ENCODE results near the gene RPS26.
"Not testable (repeated sequence)": the region's sequence is repeated elsewhere in the genome, so short reads cannot be mapped to it uniquely, and the experiment has no call there.

Gene RPS26

DNA sequence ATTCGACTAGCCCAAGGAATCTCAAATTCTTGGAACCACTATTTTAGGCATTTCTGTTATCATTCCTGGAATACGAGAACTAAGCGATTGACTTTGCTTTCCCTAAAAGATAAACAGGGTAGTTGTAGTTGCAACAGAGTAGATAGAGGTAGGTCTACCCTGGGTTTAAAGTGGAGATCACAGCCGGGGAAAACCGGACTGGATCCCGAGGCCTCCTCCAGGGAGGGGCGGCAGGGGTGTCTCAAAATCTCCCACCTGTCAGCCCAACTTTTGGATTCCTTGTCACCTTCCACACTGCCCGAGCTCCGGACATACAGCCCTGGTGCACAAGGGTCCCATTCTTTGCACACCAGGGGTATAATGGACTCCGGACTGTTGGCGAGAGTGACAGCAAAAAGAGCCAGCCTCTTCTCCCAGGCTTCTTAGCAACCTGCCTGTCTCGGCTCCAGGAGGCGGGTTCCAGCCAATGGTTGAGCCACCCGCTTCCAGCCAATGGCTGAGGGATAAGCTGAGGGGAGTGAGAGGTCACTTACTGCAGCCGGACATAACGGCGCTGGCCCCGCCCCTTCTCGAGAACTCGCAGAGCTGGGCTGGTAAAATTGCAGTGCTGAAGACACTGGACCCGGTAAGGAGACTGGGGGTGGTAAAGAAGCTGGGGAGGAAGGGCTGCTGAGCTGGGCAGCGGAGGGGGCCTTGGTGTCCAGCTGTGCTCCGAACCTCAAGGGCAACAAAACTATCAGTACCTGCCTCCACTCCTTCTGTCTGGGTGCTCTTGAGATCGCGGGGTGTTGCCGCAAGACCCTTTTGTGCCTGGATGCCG is 44.8 kb upstream of the RPS26 start, which contains the start of gene SUOX:
Gene SUOX, plus strand, starts transcription at position 562 of the 820 bp plus-strand sequence. CDS start 4,946 bp downstream, outside the sequence.
- H3K18ac ChIP-seq (ENCODE audit: low read length), result peak within 1 kb of the TSS; percentile 76
- no peak within 1 kb of the TSS for H3K4ac ChIP-seq (ENCODE audit: low read depth, low read length)
- H3K4me3 ChIP-seq (ENCODE audit: low read depth, low read length), result peak within 1 kb of the TSS; percentile 75
- peak within 1 kb of the TSS; percentile 25 for H2BK12ac ChIP-seq (ENCODE audit: low read length)
- peak within 1 kb of the TSS; percentile 65 for H4K91ac ChIP-seq (ENCODE audit: low read depth, low read length)
- peak within 1 kb of the TSS; percentile 9 for H2BK5ac ChIP-seq (ENCODE audit: low read depth, low read length, poor library complexity)
- H3K27ac ChIP-seq (ENCODE audit: low read depth, low read length), result peak within 1 kb of the TSS; percentile 41
- H3K14ac ChIP-seq (ENCODE audit: low read length), result peak within 1 kb of the TSS; percentile 78
- H4K8ac ChIP-seq (ENCODE audit: low read depth, low read length), result peak within 1 kb of the TSS; percentile 87
- peak within 1 kb of the TSS; percentile 59 for H2AK5ac ChIP-seq (ENCODE audit: low read length)
- H2AFZ ChIP-seq (ENCODE audit: insufficient read depth, low read length, poor library complexity), result peak within 1 kb of the TSS; percentile 83
- peaks cover 18 to 28% of the 10 kb centered on the region in 2 experiments for H3K36me3 ChIP-seq (ENCODE audit: control insufficient read depth in 1 of 2, insufficient read depth in 2 of 2, low read length in 2 of 2)
- H3K79me2 ChIP-seq (ENCODE audit: control insufficient read depth, insufficient read depth, low read length, poor library complexity), result peaks cover 4% of the 10 kb centered on the region
- H3K4me2 ChIP-seq (ENCODE audit: low read length), result peak within 1 kb of the TSS; percentile 83
- DNase-seq, result peak; percentile 97 to 98
- H3K9ac ChIP-seq (ENCODE audit: low read length), result peak within 1 kb of the TSS; percentile 75
- H4K12ac ChIP-seq (ENCODE audit: low read depth, low read length), result peak within 1 kb of the TSS; percentile 74
- H3K9me3 ChIP-seq (ENCODE audit: insufficient read depth, low read depth, low read length), result no peaks in the 10 kb centered on the region
- H3K4me1 ChIP-seq (ENCODE audit: control insufficient read depth in 1 of 2, insufficient read depth in 2 of 2, low read length in 2 of 2), result peaks cover 3 to 7% of the 10 kb centered on the region in 2 experiments
- no CpG with 5 or more reads among the region's 27 CpGs for WGBS (ENCODE audit: extremely low coverage, insufficient coverage, insufficient read length)
- H2BK120ac ChIP-seq (ENCODE audit: insufficient read depth, low read length, poor library complexity), result peak within 1 kb of the TSS; percentile 49
- H3K23ac ChIP-seq (ENCODE audit: low read length), result no peak within 1 kb of the TSS
- no peaks in the 10 kb centered on the region for H3K27me3 ChIP-seq (ENCODE audit: insufficient read depth, low read length)
- peaks cover 4% of the 10 kb centered on the region for H3K79me1 ChIP-seq (ENCODE audit: low read length)

DNA sequence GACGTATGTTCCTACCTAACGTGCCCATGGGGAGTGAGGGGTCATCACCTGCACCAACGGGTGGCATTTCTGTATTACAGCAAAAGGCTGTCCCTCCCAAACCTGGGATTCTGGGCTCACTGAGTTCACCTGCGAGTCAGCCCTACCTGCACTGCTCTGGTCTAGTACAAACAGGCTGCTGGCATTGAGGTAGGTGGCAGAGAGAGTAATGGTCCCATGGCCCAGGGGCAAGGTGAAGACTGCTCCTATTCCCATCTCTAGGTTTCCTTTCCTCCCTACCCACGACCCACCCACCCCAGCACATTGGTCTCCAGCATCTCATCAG is 44.2 kb upstream of the RPS26 start:
- Histone ChIP-seq H3K4me3 (ENCODE audit: low read depth, low read length) (peak overlapping the region; percentile 75), H3K79me2 (ENCODE audit: control insufficient read depth, insufficient read depth, low read length, poor library complexity) (peaks cover 4% of the 10 kb centered on the region), H3K79me1 (ENCODE audit: low read length) (peaks cover 4% of the 10 kb centered on the region), H4K8ac (ENCODE audit: low read depth, low read length) (peak overlapping the region; percentile 87), H3K27me3 (ENCODE audit: insufficient read depth, low read length) (no peaks in the 10 kb centered on the region), H3K18ac (ENCODE audit: low read length) (peak overlapping the region; percentile 76), H3K4ac (ENCODE audit: low read depth, low read length) (no peak overlapping the region), H3K4me1 (ENCODE audit: control insufficient read depth in 1 of 2, insufficient read depth in 2 of 2, low read length in 2 of 2) (peaks cover 3 to 7% of the 10 kb centered on the region in 2 experiments), H4K91ac (ENCODE audit: low read depth, low read length) (peak overlapping the region; percentile 65), H3K9ac (ENCODE audit: low read length) (peak overlapping the region; percentile 75), H3K9me3 (ENCODE audit: insufficient read depth, low read depth, low read length) (no peaks in the 10 kb centered on the region), H2BK5ac (ENCODE audit: low read depth, low read length, poor library complexity) (peak overlapping the region; percentile 9), H3K36me3 (ENCODE audit: control insufficient read depth in 1 of 2, insufficient read depth in 2 of 2, low read length in 2 of 2) (peaks cover 15 to 23% of the 10 kb centered on the region in 2 experiments), H3K23ac (ENCODE audit: low read length) (no peak overlapping the region), H2BK12ac (ENCODE audit: low read length) (peak overlapping the region; percentile 25), H3K27ac (ENCODE audit: low read depth, low read length) (no peak overlapping the region), H3K14ac (ENCODE audit: low read length) (peak overlapping the region; percentile 78), H4K12ac (ENCODE audit: low read depth, low read length) (peak overlapping the region; percentile 74), H2AFZ (ENCODE audit: insufficient read depth, low read length, poor library complexity) (peak overlapping the region; percentile 83), H3K4me2 (ENCODE audit: low read length) (peak overlapping the region; percentile 83), H2BK120ac (ENCODE audit: insufficient read depth, low read length, poor library complexity) (peak overlapping the region; percentile 49), H2AK5ac (ENCODE audit: low read length) (peak overlapping the region; percentile 59)
- DNase-seq, result no peak
- WGBS (ENCODE audit: extremely low coverage, insufficient coverage, insufficient read length), result no CpG with 5 or more reads among the region's 5 CpGs

DNA sequence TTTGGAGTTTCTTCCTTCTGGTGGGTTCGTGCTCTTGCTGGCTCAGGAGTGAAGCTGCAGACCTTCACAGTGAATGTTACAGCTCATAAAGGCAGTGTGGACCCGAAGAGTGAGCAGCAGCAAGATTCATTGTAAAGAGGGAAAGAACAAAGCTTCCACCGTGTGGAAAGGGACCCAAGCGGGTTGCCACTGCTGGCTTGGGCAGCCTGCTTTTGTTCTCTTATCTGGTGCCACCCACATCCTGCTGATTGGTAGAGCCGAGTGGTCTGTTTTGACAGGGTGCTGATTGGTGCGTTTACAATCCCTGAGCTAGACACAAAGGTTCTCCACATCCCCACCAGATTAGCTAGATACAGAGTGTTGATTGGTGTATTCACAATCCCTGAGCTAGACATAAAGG is 42.2 kb upstream of the RPS26 start:
- not testable (repeated sequence) for H3K9me3 ChIP-seq (ENCODE audit: insufficient read depth, low read depth, low read length); H3K14ac ChIP-seq (ENCODE audit: low read length); H2BK12ac ChIP-seq (ENCODE audit: low read length); H2BK120ac ChIP-seq (ENCODE audit: insufficient read depth, low read length, poor library complexity); H3K27me3 ChIP-seq (ENCODE audit: insufficient read depth, low read length); H4K8ac ChIP-seq (ENCODE audit: low read depth, low read length); H3K4ac ChIP-seq (ENCODE audit: low read depth, low read length); H4K91ac ChIP-seq (ENCODE audit: low read depth, low read length); H2AFZ ChIP-seq (ENCODE audit: insufficient read depth, low read length, poor library complexity); H3K27ac ChIP-seq (ENCODE audit: low read depth, low read length); H2AK5ac ChIP-seq (ENCODE audit: low read length); H4K12ac ChIP-seq (ENCODE audit: low read depth, low read length); H3K79me1 ChIP-seq (ENCODE audit: low read length); H3K79me2 ChIP-seq (ENCODE audit: control insufficient read depth, insufficient read depth, low read length, poor library complexity); H3K4me2 ChIP-seq (ENCODE audit: low read length); H3K4me1 ChIP-seq (ENCODE audit: control insufficient read depth in 1 of 2, insufficient read depth in 2 of 2, low read length in 2 of 2); H3K23ac ChIP-seq (ENCODE audit: low read length); H3K9ac ChIP-seq (ENCODE audit: low read length); H3K18ac ChIP-seq (ENCODE audit: low read length); DNase-seq; H3K4me3 ChIP-seq (ENCODE audit: low read depth, low read length); H2BK5ac ChIP-seq (ENCODE audit: low read depth, low read length, poor library complexity)
- H3K36me3 ChIP-seq (ENCODE audit: control insufficient read depth in 1 of 2, insufficient read depth in 2 of 2, low read length in 2 of 2), result peaks cover 18 to 19% of the 10 kb centered on the region in 2 experiments
- WGBS (ENCODE audit: extremely low coverage, insufficient coverage, insufficient read length), result no CpG with 5 or more reads among the region's 6 CpGs

DNA sequence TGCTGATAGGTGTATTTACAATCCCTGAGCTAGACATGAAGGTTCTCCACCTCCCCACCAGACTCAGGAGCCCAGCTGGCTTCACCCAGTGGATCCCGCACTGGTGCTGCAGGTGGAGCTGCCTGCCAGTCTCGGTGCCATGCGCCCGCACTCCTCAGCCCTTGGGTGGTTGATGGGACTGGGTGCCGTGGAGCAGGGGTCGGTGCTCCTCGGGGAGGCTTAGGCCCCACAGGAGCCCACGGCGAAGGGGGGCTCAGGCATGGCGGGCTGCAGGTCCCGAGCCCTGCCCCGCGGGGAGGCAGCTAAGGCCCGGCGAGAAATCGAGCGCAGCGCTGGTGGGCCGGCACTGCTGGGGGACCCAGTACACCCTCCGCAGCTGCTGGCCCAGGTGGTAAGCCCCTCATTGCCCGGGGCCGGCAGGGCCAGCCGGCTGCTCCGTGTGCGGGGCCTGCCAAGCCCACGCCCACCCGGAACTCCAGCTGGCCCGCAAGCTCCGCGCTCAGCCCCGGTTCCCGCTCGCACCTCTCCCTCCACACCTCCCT is 41.6 kb upstream of the RPS26 start:
- not testable (repeated sequence) for H3K23ac ChIP-seq (ENCODE audit: low read length); DNase-seq; H3K4me2 ChIP-seq (ENCODE audit: low read length); H4K8ac ChIP-seq (ENCODE audit: low read depth, low read length); H4K12ac ChIP-seq (ENCODE audit: low read depth, low read length); H2BK12ac ChIP-seq (ENCODE audit: low read length); H3K79me1 ChIP-seq (ENCODE audit: low read length); H3K18ac ChIP-seq (ENCODE audit: low read length); H3K79me2 ChIP-seq (ENCODE audit: control insufficient read depth, insufficient read depth, low read length, poor library complexity); H2BK5ac ChIP-seq (ENCODE audit: low read depth, low read length, poor library complexity); H3K4ac ChIP-seq (ENCODE audit: low read depth, low read length); H3K4me1 ChIP-seq (ENCODE audit: control insufficient read depth in 1 of 2, insufficient read depth in 2 of 2, low read length in 2 of 2); H3K9me3 ChIP-seq (ENCODE audit: insufficient read depth, low read depth, low read length); H3K14ac ChIP-seq (ENCODE audit: low read length); H2AFZ ChIP-seq (ENCODE audit: insufficient read depth, low read length, poor library complexity); H3K27ac ChIP-seq (ENCODE audit: low read depth, low read length); H2BK120ac ChIP-seq (ENCODE audit: insufficient read depth, low read length, poor library complexity); H3K9ac ChIP-seq (ENCODE audit: low read length); H3K27me3 ChIP-seq (ENCODE audit: insufficient read depth, low read length); H4K91ac ChIP-seq (ENCODE audit: low read depth, low read length); H3K4me3 ChIP-seq (ENCODE audit: low read depth, low read length); H2AK5ac ChIP-seq (ENCODE audit: low read length)
- WGBS (ENCODE audit: extremely low coverage, insufficient coverage, insufficient read length), result no CpG with 5 or more reads among the region's 33 CpGs
- H3K36me3 ChIP-seq (ENCODE audit: control insufficient read depth in 1 of 2, insufficient read depth in 2 of 2, low read length in 2 of 2), result peaks cover 22 to 23% of the 10 kb centered on the region in 2 experiments
